Measurements from ENCODE around the gene MFRP. TPM values are rescaled to one million over a fixed set of nuclear protein-coding genes. Genes with fewer than 3 reads are reported as not detected.
A peak's percentile ranks its signal among the peaks of the same experiment; 100 is the strongest.

The MFRP gene
- total and polyA plus RNA-seq, 10 of the 15 experiments (the other 5 are each of a cell fraction or from before 2014, with no cell fraction given) = not detected

DNA sequence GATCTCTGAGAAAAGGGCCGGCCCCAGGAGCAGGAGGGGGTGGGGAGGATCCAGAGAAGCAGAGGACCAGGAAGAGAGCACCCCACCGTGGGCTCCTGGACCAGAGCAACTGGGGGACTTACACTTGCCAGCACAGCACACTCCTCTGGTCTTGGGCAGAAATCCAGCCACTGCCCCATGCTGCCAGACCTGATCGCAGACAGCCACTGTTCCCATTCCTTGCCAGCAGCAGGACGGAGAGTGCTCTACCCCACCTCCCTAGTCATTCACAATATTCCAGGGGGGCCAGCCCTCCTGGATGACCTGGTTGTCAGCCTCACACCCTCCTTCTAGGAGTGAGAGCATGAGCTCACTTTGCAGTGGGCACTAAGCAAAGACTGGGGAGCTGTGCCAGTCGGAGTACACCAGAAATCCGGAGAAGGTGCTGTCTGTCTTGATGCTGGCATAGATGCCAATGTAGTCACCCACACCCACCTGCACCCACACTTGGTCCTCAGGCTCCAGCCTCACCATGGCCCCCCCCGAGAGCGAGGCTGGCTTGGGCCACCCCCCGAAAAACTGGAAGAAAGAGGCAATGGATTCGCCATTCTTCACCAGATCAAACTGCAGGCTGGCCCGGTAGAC lies 7.4 kb downstream of the MFRP start (continued):
- no peak for TF ChIP-seq EED (IDR thresholded peaks at IDR 0.05; ENCODE audit: low read depth)
- no peak for TF ChIP-seq ZZZ3 (IDR thresholded peaks at IDR 0.05; ENCODE audit: control insufficient read depth, insufficient read length, low read depth)
- no peak for TF ChIP-seq EP300 (IDR thresholded peaks at IDR 0.05; ENCODE audit: borderline replicate concordance in 1 of 2, control insufficient read depth in 1 of 2, low read depth in 2 of 2, low read length in 2 of 2)
- TF ChIP-seq WRNIP1 (IDR thresholded peaks at IDR 0.05; ENCODE audit: borderline replicate concordance, low read depth, low read length) = no peak
- TF ChIP-seq KDM1A (IDR thresholded peaks at IDR 0.05; ENCODE audit: borderline replicate concordance) = no peak
- no peak for TF ChIP-seq NBN (IDR thresholded peaks at IDR 0.05)

DNA sequence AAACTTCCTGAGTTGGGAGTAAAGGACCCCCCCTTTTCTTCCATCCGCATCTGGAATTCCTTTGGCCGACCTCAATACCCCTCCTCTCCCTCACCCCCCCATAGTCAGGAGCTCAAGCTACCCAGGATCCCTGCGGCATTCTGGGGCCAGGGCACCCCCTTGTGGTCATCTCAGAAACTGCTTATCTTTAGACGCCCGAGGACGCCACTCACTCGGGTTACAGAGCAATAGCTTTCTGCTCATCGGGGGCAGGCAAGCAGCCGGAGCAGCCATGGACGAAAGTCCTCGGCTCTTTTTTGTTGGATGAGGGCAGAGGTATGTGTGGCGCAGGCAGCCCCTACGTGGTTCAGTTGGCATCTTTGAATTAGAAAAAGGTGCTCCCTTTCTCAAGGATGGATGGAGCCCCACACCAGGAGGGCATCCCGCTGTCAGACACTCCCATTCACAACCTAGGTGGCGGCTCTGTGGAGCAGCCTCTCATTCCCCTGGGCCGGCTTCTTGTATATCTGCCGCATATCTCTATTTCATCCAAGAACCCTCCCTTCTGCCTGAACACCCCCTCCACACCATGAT lies 8.1 kb downstream of the MFRP start:
- POLR2A ChIA-PET = interaction anchor here (0.6 to 1.3 kb wide), 10 partner anchors 17 to 481 kb away, joined by 3 to 9 read pairs (median 4); partner anchors contain the start of gene NLRX1
- FAIRE-seq = peak; percentile 75
- intact Hi-C loops (cut with micrococcal nuclease; ENCODE audit: unreplicated experiment) = loop anchor here (5.0 kb wide), 2 partner anchors 134 to 271 kb away; partner anchors contain the start of gene VPS11
- Histone ChIP-seq H2AFZ (ENCODE audit: control insufficient read depth, low read depth, low read length) (no peak overlapping the region), H3K9ac (ENCODE audit: control insufficient read depth, insufficient read depth, low read length) (no peak overlapping the region), H3K27me3 (replicated peaks in 1 of 2; ENCODE audit: control insufficient read depth in 2 of 2, insufficient read depth in 2 of 2, low read length in 1 of 2) (peaks cover 9 to 11% of the 10 kb centered on the region in 2 experiments), H3K9me3 (replicated peaks; ENCODE audit: control insufficient read depth, insufficient read depth, low read length) (no peaks in the 10 kb centered on the region), H3K79me2 (ENCODE audit: control insufficient read depth, insufficient read depth, low read length) (peaks cover 13% of the 10 kb centered on the region), H3K4me2 (ENCODE audit: control insufficient read depth, insufficient read depth) (peak overlapping the region; percentile 26; the same call in 1 of the 2 replicates), H3K4me1 (ENCODE audit: control insufficient read depth, insufficient read depth, low read length) (peaks cover 12% of the 10 kb centered on the region), H3K36me3 (ENCODE audit: control insufficient read depth in 2 of 2, insufficient read depth in 2 of 2, low read length in 1 of 2) (no peaks in the 10 kb centered on the region), H3K4me3 (no peak overlapping the region), H4K20me1 (ENCODE audit: control insufficient read depth, insufficient read depth) (no peaks in the 10 kb centered on the region), H3K27ac (ENCODE audit: control insufficient read depth, insufficient read depth) (no peak overlapping the region)
- RAD21 ChIA-PET (ENCODE audit: unreplicated experiment) = interaction anchor here (0.6 to 2.6 kb wide), 29 partner anchors 10 to 648 kb away, joined by 3 to 24 read pairs (median 4); partner anchors contain the start of genes MCAM and VPS11
- no peak for DNase-seq (ENCODE audit: low read depth, low spot score)
- CTCF ChIA-PET = interaction anchor here (0.6 to 3.7 kb wide), 55 partner anchors 9 to 963 kb away, joined by 3 to 88 read pairs (median 4); partner anchors contain the start of genes C2CD2L, CBL, DPAGT1 and MFRP
- in situ Hi-C loops (cut with MboI) = no loop called here
- peak; percentile 68 for ATAC-seq
- 21% methylated on average over 17 of the region's 17 CpGs for WGBS (ENCODE audit: insufficient coverage, insufficient replicate concordance, low lambda C conversion rate, missing lambda C conversion rate)
- BruUV-seq (replicated peaks) = no TSS peak
- SMC1A ChIA-PET (ENCODE audit: uncharacterized antibody, unreplicated experiment) = interaction anchor here (0.7 to 2.6 kb wide), 12 partner anchors 10 to 683 kb away, joined by 3 to 23 read pairs (median 3); partner anchors contain the start of gene MCAM
- TF ChIP-seq KLF5 (IDR thresholded peaks at IDR 0.05; ENCODE audit: partially characterized antibody) (no peak), IKZF2 (IDR thresholded peaks at IDR 0.05) (0 out of 4 replicates have a peak, but pooled peaks of 1 of the 2 experiments have one; percentile 12), RUNX3 (IDR thresholded peaks at IDR 0.05; ENCODE audit: low read length) (peak; percentile 61), ZBED1 (IDR thresholded peaks at IDR 0.05; ENCODE audit: borderline replicate concordance) (no peak), RAD21 (IDR thresholded peaks at IDR 0.05; ENCODE audit: insufficient read depth, low read depth, low read length) (peak; percentile 69), POU2F2 (IDR thresholded peaks at IDR 0.05; ENCODE audit: borderline replicate concordance, low read depth, low read length) (0 out of 3 replicates have a peak, but pooled peaks have one; percentile 6), BHLHE40 (IDR thresholded peaks at IDR 0.05; ENCODE audit: borderline replicate concordance in 1 of 2, low read depth in 2 of 2, low read length in 1 of 2) (0 out of 4 replicates have a peak, but pooled peaks of 1 of the 2 experiments have one; percentile 24), YY1 (IDR thresholded peaks at IDR 0.05; ENCODE audit: low read depth, low read length) (peak; percentile 34; the same call in 1 of the 2 replicates), BRCA1 (IDR thresholded peaks at IDR 0.05; ENCODE audit: low read depth, low read length) (no peak), SIN3A (IDR thresholded peaks at IDR 0.05; ENCODE audit: low read depth, low read length) (no peak)
- TF ChIP-seq, protein P1, sequence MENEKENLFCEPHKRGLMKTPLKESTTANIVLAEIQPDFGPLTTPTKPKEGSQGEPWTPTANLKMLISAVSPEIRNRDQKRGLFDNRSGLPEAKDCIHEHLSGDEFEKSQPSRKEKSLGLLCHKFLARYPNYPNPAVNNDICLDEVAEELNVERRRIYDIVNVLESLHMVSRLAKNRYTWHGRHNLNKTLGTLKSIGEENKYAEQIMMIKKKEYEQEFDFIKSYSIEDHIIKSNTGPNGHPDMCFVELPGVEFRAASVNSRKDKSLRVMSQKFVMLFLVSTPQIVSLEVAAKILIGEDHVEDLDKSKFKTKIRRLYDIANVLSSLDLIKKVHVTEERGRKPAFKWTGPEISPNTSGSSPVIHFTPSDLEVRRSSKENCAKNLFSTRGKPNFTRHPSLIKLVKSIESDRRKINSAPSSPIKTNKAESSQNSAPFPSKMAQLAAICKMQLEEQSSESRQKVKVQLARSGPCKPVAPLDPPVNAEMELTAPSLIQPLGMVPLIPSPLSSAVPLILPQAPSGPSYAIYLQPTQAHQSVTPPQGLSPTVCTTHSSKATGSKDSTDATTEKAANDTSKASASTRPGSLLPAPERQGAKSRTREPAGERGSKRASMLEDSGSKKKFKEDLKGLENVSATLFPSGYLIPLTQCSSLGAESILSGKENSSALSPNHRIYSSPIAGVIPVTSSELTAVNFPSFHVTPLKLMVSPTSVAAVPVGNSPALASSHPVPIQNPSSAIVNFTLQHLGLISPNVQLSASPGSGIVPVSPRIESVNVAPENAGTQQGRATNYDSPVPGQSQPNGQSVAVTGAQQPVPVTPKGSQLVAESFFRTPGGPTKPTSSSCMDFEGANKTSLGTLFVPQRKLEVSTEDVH (IDR thresholded peaks at IDR 0.05; ENCODE audit: low read depth, partially characterized antibody) = peak; percentile 27
- TF ChIP-seq, protein P2, sequence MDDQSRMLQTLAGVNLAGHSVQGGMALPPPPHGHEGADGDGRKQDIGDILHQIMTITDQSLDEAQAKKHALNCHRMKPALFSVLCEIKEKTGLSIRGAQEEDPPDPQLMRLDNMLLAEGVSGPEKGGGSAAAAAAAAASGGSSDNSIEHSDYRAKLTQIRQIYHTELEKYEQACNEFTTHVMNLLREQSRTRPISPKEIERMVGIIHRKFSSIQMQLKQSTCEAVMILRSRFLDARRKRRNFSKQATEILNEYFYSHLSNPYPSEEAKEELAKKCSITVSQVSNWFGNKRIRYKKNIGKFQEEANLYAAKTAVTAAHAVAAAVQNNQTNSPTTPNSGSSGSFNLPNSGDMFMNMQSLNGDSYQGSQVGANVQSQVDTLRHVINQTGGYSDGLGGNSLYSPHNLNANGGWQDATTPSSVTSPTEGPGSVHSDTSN (IDR thresholded peaks at IDR 0.05; ENCODE audit: insufficient replicate concordance, low read depth, low read length) = peak; percentile 30
